ENCODE data around the gene MAGEF1.

MAGEF1 gene

DNA sequence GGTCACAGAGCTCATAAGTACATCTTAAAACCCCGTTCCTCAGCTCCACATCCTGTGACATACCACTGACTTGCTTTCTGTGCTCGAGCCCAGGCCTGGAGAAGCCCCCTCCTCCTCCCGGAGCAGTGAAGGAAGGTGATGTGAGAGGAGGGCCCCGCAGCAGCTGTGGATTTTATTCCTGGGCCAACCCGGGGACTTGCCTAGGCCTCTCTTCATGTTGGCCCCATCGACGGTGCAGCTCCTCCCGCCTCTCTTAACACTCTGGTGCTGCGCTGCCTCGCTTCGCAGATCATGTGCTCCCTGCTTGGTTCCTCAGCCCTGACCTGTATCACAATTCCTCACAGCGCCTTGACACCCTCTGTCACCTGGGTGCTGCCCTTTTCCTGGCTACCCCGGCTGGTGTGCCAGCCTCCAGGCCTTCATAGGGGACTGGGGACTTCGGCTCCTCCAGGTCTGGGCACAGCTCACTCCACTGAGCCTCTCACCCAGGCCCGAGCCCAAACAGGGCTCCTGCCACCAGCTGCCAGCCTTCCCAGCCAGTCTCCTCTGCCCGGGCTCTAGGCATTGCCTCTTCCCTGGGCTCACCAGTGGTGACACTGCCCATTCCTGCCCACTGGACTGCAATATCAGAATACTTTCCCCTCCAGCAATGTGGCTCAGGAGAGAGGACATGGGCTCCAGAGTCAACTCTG is 21.5 kb downstream of the MAGEF1 start:
- no peak for DNase-seq (ENCODE audit: low read depth in 2 of 2)

- DNase-seq (ENCODE audit: low read depth in 2 of 2) = no peak
Measured at GRCh38 chr3:184688882-184689271, 23.0 kb downstream of the MAGEF1 start.

DNA sequence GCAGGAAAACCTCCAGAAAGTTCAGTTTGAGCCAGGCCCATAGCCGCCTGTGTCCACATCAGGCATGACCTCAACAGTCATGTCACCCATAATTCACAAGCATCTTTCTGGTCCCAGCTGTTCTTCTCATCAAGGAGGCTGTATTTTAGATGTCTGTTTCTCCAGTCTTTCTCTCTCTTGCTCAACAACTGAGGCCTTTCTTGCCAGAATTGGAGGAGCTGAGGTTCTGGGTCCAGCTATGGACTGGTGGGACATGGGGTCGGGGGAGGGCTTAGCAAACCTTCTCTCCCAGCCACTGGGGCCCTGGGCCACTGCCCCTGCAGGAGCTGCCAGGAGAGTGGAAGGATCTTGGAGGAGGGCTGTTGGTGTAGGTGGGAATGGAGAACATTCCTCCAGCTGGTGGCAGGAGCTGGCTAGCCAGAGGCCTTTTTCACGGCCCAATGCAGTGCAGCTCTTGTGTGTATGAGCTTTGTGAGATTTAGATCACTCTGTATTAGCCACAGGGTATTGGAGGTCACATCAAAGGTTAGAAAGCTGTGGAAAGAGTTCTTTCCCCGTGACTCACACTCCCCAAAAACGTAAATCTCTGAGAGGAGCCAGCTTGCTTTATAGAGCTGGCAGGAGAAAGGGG is 23.5 kb downstream of the MAGEF1 start:
- DNase-seq (ENCODE audit: low read depth in 2 of 2) = no peak

GRCh38 chr3:184687363-184688015 is 24.4 kb downstream of the MAGEF1 start:
- no peak for DNase-seq (ENCODE audit: low read depth in 2 of 2)

DNA sequence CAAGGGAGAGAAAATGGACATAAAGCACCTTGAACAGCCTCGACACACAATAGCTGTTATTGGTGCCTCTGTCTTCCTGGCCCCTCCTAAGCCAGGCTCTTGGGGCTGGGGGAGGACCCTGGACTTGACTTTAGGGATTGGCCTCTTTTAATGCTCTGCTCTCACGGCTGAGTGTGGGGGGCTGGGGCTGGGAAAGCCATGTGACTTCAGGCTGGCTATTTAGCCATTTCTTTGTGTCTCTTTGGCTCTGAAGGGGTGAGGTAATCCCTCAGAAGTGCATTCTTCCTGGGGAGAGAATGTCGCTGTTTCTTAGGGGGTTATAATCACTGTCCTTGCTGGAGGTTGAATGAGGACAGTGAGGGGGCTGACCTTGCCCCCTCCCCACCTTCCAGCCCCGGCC is 26.2 kb downstream of the MAGEF1 start:
- DNase-seq (ENCODE audit: low read depth in 2 of 2) = no peak

GRCh38 chr3:184685055-184685454 is 26.8 kb downstream of the MAGEF1 start:
- DNase-seq (ENCODE audit: low read depth in 2 of 2) = no peak

GRCh38 chr3:184683900-184684560 is 27.8 kb downstream of the MAGEF1 start:
- no peak for DNase-seq (ENCODE audit: low read depth in 2 of 2)

DNA sequence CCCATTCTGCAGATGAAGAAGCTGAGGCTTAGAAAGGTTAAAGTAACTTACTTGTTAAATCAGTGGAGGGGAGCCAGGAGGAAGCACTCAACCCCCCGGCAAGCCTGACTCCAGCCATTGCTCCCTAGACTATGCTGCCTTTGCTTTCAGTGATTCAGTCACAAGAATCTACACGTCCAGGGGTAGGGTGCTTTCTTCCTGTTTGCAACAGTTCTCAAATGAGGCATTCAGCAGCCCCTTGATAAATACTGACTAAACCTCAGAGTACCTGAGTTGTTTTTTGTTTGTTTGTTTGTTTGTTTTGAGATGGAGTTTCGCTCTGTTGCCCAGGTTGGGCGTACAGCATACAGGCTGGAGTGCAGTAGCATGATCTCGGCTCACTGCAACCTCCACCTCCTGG is 28.6 kb downstream of the MAGEF1 start:
- DNase-seq (ENCODE audit: low read depth in 2 of 2) = no peak

DNA sequence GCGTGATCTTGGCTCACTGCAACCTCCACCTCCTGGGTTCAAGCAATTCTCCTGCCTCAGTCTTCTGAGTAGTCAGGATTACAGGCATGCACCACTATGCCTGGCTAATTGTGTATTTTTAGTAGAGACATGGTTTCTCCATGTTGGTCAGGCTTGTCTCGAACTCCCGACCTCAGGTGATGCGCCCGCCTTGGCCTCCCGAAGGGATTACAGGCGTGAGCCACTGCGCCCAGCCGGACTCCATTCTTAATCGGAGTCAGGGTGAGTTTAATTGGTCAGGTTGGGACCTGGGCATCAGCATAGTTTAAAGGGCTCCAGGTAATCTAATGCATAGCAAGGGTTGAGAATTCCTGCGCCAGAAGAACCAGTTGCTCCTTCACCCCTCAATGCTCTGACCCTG is 29.2 kb downstream of the MAGEF1 start:
- no peak for DNase-seq (ENCODE audit: low read depth in 2 of 2)

DNA sequence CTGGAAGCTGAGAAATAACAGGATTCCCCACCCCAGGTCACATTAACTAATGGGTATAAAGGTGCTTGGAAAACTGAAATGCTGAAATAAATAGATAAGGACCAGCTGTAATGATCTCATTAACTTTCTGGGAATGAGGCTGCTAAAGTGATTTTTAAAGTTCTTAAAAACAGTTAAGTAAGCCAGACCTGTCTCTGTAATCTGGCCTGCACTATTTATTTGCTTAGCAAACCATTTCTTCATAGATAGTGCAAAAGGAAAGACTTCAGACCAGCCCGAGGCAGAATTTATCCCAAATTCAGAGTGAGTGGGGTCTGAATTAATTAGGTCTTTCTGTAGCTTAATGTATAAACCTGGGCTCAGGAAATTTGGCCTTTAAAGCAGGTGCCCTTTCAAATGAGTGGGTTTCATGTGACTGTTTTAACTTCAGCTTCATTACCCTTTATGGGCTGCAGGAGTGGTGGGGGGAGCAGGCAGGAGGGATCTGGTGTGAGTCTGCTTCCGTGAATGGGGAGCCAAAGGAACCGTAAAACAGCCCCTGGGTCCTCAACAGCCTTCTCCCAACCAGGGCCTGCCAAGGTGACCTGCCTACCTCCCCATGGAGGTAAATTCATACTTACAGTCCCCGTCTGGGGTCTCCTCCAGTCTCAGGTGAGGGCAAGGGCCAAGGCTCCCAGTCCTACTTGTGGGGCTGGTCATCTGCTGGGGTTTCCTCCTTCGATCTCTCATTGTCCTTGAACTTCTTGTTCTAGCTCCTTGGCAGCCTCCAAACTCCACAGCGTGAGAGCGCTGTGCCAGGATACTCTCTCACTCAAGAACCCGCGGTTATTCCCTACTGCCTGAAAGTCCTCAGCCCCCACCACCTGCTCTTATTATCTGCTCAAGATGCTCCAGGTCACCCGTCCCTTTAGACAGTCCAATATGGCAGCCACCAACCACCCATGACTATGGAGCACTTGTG is 31.2 kb downstream of the MAGEF1 start:
- no peak for DNase-seq (ENCODE audit: low read depth in 2 of 2)

GRCh38 chr3:184679056-184679816 is 32.6 kb downstream of the MAGEF1 start:
- no peak for DNase-seq (ENCODE audit: low read depth in 2 of 2)

- DNase-seq (ENCODE audit: low read depth in 2 of 2) = no peak
Measured at GRCh38 chr3:184678317-184679055, 33.4 kb downstream of the MAGEF1 start.

- no peak for DNase-seq (ENCODE audit: low read depth in 2 of 2)
Measured at GRCh38 chr3:184677344-184678316, 34.2 kb downstream of the MAGEF1 start.

- DNase-seq (ENCODE audit: low read depth in 2 of 2) = no peak
Measured at GRCh38 chr3:184676927-184677326, 34.9 kb downstream of the MAGEF1 start.

DNA sequence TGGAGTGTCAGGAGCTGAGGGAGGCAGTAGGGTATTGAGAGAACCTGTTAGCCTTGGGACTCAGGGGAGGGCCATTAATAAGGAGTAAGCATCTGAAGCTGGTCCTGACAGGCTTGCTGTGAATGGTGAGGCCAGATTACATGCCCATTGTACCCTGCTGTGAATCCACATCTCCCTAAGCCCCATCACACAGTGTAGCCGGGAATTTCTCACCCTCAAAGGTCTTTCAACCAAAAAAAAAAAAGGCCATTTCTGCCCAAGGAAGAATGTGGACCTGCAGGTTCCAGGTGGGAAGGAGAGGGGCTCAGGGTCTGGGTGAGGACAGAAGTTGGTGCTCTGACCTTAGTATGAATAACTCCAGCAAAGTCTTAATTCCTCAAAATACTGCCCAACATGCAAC is 37.2 kb downstream of the MAGEF1 start:
- DNase-seq (ENCODE audit: low read depth in 2 of 2) = no peak

DNA sequence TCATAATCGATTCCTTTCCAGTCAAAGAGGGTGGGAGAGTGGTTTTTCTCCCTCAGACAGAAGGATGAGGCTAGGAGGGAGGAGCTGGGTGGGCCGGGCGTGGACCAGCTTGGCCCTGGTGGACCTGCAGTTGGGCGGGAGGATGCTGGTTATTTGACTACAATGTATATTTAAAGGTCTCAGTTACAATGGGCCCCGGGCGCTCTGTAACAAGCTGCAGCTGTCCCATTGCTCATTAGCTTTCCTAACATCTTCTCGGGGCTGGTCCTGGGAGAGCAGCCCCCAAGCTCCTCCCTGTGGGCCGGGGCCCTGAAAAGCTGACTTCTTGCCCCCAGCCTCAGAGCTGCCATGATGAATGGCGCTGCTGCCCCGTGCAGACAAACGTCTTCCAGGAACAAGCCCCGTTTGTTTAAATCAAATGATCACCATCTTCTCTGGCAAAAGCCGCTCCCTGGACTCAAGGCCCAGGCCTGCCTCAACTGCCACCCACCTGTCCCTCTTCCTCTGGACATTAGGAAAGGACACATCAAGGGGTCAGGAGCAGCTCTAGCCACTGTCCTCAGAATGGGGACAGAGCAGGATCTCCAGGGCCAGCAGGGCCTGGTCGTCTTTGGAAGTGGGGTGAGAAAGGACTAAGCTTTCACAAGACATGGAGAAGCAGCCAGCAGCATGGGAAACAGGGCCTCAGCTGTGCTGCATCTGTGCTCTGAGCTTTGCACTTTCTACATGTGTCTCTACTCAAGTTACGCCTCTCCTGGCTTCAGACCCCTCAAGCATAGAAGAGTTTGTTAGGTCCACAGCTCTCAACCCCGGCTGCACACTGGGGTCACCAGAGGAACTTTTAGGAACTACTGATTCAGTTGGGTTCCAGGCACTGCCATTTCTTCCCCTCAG is 38.6 kb downstream of the MAGEF1 start:
- DNase-seq (ENCODE audit: low read depth in 2 of 2) = no peak

- no peak for DNase-seq (ENCODE audit: low read depth in 2 of 2)
Measured at GRCh38 chr3:184672335-184672734, 39.5 kb downstream of the MAGEF1 start.

GRCh38 chr3:184670091-184670602 is 41.7 kb downstream of the MAGEF1 start:
- DNase-seq (ENCODE audit: low read depth in 2 of 2) = no peak

Measured in stimulated activated CD8-positive, alpha-beta memory T cell treated with anti-CD3 and anti-CD28 coated beads, Interleukin-2, amount 100 ng/mL, for 48 hours (primary cell).